ENCODE results near the gene CHRNA5. TPM values are rescaled to one million over a fixed set of nuclear protein-coding genes. Genes with fewer than 3 reads are reported as not detected.

The CHRNA5 gene
- polyA plus RNA-seq, 2 of the 4 experiments (the other 2 are of a cell fraction), result 29.8 to 49.6 TPM

GRCh38 chr15:78627348-78627747, 62.0 kb downstream of the CHRNA5 start (continued):
- TF ChIP-seq, protein P1, sequence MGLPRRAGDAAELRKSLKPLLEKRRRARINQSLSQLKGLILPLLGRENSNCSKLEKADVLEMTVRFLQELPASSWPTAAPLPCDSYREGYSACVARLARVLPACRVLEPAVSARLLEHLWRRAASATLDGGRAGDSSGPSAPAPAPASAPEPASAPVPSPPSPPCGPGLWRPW (IDR thresholded peaks at IDR 0.05), result no peak
- TF ChIP-seq ZC3H11A (IDR thresholded peaks at IDR 0.05) (no peak), ZNF302 (CRISPR knock-in tag; IDR thresholded peaks at IDR 0.05) (no peak), NPAS2 (CRISPR knock-in tag; IDR thresholded peaks at IDR 0.05; ENCODE audit: borderline replicate concordance) (no peak), CHD4 (IDR thresholded peaks at IDR 0.05; ENCODE audit: borderline replicate concordance) (no peak)
- TF ChIP-seq, protein P2, sequence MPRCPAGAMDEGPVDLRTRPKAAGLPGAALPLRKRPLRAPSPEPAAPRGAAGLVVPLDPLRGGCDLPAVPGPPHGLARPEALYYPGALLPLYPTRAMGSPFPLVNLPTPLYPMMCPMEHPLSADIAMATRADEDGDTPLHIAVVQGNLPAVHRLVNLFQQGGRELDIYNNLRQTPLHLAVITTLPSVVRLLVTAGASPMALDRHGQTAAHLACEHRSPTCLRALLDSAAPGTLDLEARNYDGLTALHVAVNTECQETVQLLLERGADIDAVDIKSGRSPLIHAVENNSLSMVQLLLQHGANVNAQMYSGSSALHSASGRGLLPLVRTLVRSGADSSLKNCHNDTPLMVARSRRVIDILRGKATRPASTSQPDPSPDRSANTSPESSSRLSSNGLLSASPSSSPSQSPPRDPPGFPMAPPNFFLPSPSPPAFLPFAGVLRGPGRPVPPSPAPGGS (IDR thresholded peaks at IDR 0.05), result no peak

GRCh38 chr15:78628227-78628626, 62.9 kb downstream of the CHRNA5 start:
- Histone ChIP-seq H3K4me3 (no peak overlapping the region), H3K4me1 (no peaks in the 10 kb centered on the region), H3K9me3 (peaks cover 1% of the 10 kb centered on the region; the same call in 1 of the 3 replicates), H3K4me2 (no peak overlapping the region), H3K27ac (no peak overlapping the region)
- POLR2A ChIA-PET, result no interaction called here
- CTCF ChIA-PET, result interaction anchor here (1.3 to 19.2 kb wide), 4 partner anchors 3 to 78 kb away, joined by 3 to 256 read pairs (median 224); partner anchors contain the start of genes CHRNA3 and CHRNB4
- no peak for TF ChIP-seq NFE2L2 (conservative IDR thresholded peaks at IDR 0.05; ENCODE audit: low read length)
- TF ChIP-seq RNF2 (IDR thresholded peaks at IDR 0.05; ENCODE audit: borderline replicate concordance, low read depth), result no peak
- TF ChIP-seq SMC3 (IDR thresholded peaks at IDR 0.05), result no peak
- FAIRE-seq, result no peak
- WGBS (ENCODE audit: missing lambda C conversion rate), result 41% methylated on average over 6 of the region's 6 CpGs
- DNase-seq (ENCODE audit: low read depth in 1 of 2, low spot score in 1 of 2), result no peak
- no peak for ATAC-seq

- no peak for TF ChIP-seq ESRRA (IDR thresholded peaks at IDR 0.05; ENCODE audit: borderline replicate concordance, low read length)
- TF ChIP-seq TFCP2L1 (CRISPR knock-in tag; IDR thresholded peaks at IDR 0.05), result no peak
- no peak for TF ChIP-seq CHD4 (IDR thresholded peaks at IDR 0.05; ENCODE audit: borderline replicate concordance)
- TF ChIP-seq ATOH8 (CRISPR knock-in tag; IDR thresholded peaks at IDR 0.05; ENCODE audit: low read depth), result no peak
- TF ChIP-seq POLR2A (IDR thresholded peaks at IDR 0.05; ENCODE audit: low read length), result no peak
- no peak for TF ChIP-seq CTCF (IDR thresholded peaks at IDR 0.05)
- TF ChIP-seq FOXS1 (CRISPR knock-in tag; IDR thresholded peaks at IDR 0.05), result no peak
- TF ChIP-seq, protein P3, sequence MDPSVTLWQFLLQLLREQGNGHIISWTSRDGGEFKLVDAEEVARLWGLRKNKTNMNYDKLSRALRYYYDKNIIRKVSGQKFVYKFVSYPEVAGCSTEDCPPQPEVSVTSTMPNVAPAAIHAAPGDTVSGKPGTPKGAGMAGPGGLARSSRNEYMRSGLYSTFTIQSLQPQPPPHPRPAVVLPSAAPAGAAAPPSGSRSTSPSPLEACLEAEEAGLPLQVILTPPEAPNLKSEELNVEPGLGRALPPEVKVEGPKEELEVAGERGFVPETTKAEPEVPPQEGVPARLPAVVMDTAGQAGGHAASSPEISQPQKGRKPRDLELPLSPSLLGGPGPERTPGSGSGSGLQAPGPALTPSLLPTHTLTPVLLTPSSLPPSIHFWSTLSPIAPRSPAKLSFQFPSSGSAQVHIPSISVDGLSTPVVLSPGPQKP (IDR thresholded peaks at IDR 0.05; ENCODE audit: low read depth, low read length), result no peak
- no peak for TF ChIP-seq GATA3 (IDR thresholded peaks at IDR 0.05; ENCODE audit: borderline replicate concordance)
- TF ChIP-seq, protein P4, sequence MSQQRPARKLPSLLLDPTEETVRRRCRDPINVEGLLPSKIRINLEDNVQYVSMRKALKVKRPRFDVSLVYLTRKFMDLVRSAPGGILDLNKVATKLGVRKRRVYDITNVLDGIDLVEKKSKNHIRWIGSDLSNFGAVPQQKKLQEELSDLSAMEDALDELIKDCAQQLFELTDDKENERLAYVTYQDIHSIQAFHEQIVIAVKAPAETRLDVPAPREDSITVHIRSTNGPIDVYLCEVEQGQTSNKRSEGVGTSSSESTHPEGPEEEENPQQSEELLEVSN (IDR thresholded peaks at IDR 0.05; ENCODE audit: borderline replicate concordance, low read depth), result no peak
- TF ChIP-seq HEYL (CRISPR knock-in tag; IDR thresholded peaks at IDR 0.05), result no peak
- no peak for TF ChIP-seq NR3C1 (IDR thresholded peaks at IDR 0.05)
- Histone ChIP-seq H3K9me3 (peaks cover 7% of the 10 kb centered on the region), H3K27ac (no peak overlapping the region), H3K4me3 (no peak overlapping the region), H3K4me1 (no peaks in the 10 kb centered on the region), H3K4me2 (no peak overlapping the region)
- no peak for ATAC-seq
- ChIA-PET CTCF (interaction anchor here (0.5 to 19.2 kb wide), 5 partner anchors 4 to 204 kb away, joined by 3 to 256 read pairs (median 224); partner anchors contain the start of genes CHRNA3 and CHRNB4), POLR2A (no interaction called here)
- no peak for DNase-seq (ENCODE audit: low read depth in 1 of 2, low spot score in 1 of 2)
- WGBS (ENCODE audit: missing lambda C conversion rate), result 74% methylated on average over 29 of the region's 29 CpGs
- no peak for FAIRE-seq
Observed at GRCh38 chr15:78629031-78629715, 63.9 kb downstream of the CHRNA5 start.

Measured in A549 (cell line).